ES-I3 (cell line): ENCODE data around the gene MAP4K4.

ENCODE experiments used
- H3K36me3 ChIP-seq: 2 replicates; pipeline ENCODE4 v1.6.1; 2013; ENCODE audit warnings: mild to moderate bottlenecking, low read length, control low read depth, moderate library complexity; ENCODE audit not compliant: insufficient read depth
- H3K4me1 ChIP-seq: 2 replicates; pipeline ENCODE4 v1.6.1; 2013; ENCODE audit warnings: mild to moderate bottlenecking, control low read depth, low read length; ENCODE audit not compliant: insufficient read depth
- H3K9ac ChIP-seq: 2 replicates; pipeline ENCODE4 v1.6.1; 2013; ENCODE audit warnings: low read depth, mild to moderate bottlenecking, low read length, moderate library complexity
- H3K9me3 ChIP-seq: 2 replicates; pipeline ENCODE4 v1.6.1; 2013; ENCODE audit warnings: mild to moderate bottlenecking, low read length, moderate library complexity; ENCODE audit not compliant: control insufficient read depth, insufficient read depth

Gene MAP4K4

DNA sequence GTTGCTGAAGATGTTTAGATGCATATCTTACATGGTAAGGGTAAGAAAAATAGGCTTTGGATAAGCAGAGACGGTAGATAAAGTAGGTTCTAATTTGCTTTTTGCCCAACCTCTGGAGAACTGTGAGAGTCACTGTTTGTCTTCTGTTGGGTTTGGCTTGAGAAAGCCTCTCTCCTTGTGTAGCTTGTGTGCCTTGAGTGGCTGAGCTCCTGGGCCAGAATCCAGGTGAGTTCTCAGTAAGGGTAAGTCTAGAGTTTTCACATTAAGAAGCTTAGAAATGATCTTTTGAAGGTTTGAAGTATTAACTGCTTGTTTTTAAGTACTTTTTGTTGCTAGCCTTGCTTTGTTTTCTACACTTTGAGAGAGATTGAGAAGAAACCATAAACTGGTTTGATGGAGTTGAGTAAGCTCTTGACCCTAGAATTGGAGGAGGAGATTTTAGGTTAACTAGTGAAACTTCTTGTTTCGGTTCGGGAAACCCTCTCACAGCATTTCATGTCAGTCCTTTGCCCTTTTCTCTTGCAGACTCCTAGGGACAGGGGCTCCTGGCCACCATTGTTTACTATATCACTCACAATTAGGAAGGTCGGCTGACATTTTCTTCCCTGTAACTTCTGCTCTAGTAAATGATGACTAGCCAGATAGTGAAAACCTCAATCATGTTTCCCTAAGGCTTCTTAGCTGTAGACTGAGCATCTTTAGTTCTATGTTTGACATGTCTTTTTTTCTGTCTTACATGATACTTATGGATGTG, 26.0 kb downstream of the MAP4K4 start:
- Histone ChIP-seq H3K4me1 (peaks cover 6% of the 10 kb centered on the region; the same call in 1 of the 2 replicates), H3K36me3 (no peaks in the 10 kb centered on the region), H3K9ac (no peak overlapping the region), H3K9me3 (no peaks in the 10 kb centered on the region)

DNA sequence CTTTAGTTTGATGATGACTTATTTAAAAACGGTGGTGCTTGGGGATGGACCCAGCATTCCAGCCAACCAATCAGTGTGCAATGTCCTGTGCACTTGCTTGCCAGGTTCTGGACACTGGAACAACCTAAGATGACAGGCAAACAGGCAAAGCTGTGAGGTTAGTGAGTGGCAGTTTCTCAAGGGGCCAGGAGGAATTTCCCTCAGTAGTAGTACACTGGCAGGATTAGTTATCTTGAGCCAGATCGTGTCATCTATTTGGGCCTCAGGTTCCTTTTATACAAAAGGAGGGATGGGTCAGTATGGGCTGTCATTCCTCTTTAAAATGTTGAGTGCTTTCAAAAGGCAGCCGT, 26.6 kb downstream of the MAP4K4 start:
- peaks cover 6% of the 10 kb centered on the region; the same call in 1 of the 2 replicates for H3K4me1 ChIP-seq
- H3K9ac ChIP-seq = no peak overlapping the region
- no peaks in the 10 kb centered on the region for H3K9me3 ChIP-seq
- no peaks in the 10 kb centered on the region for H3K36me3 ChIP-seq

DNA sequence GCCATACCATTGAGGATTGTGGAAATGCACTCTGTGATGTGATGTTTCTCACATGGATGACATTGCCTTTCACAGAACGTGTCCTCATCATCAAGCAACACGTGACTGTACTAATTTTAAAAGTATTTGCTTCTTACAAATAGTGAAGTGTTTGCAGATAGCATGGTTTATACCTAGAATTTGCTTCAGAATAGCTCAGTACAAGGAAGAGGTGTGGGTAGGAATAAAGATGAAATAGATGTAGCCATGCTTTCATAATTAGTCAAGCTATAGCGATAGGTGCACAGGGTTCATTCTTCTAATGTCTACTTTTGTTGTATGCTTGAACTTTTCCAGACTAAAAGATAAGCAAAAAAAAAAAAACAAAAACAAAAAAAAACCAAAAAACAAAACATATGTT, 27.5 kb downstream of the MAP4K4 start:
- Histone ChIP-seq H3K4me1 (peaks cover 6% of the 10 kb centered on the region; the same call in 1 of the 2 replicates), H3K36me3 (no peaks in the 10 kb centered on the region), H3K9me3 (no peaks in the 10 kb centered on the region), H3K9ac (no peak overlapping the region)

DNA sequence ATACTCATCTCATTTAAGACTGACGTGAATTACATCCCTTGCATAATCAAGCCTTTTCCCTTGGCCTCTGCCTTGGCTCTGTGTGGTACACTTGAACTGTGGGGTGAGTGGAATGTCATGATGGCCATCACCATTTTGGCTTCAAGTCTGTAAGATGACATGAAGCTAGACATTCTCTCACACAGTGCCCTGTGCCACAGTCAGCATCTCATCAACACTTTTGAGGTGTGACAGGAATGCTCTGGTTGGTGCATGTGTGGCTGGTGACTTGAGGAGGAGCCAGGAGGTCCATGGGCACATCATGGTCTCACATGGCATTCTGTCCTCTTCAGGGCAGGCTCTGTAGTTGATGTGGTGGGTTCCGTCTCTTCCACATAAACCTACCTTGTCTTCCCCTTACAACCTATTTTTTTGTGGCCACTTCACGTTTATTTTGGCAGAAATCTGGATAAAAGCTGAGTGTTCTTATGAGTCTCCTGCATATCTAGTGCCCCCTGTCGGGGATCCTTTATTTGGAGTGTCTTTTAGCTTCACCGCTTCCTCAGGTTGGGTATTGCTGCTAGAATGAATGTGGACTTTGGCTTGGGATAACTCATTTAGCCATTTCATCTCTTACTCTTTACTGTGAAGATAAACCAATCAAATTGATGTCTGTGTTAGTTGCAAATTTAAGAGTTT, 28.1 kb downstream of the MAP4K4 start:
- H3K36me3 ChIP-seq = no peaks in the 10 kb centered on the region
- peaks cover 6% of the 10 kb centered on the region; the same call in 1 of the 2 replicates for H3K4me1 ChIP-seq
- H3K9me3 ChIP-seq = no peaks in the 10 kb centered on the region
- no peak overlapping the region for H3K9ac ChIP-seq

DNA sequence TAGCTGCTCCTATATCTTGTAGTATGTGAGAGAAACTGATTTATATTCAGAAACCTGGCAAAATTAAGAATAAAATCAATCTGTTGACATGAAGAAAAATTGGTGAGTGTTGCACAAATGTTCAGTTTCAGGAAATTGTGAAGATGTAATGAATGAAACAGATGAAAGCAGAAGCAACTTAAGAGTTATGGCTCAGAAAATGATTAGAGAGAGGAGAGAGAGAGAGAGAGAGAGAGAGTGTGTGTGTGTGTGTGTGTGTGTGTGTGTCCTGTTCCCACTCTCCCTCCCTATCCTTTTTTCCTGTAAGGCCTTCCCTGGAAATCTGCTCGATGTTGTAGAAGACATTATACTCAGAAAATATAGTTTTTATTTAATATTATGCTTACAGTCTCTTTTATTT, 31.4 kb downstream of the MAP4K4 start:
- Histone ChIP-seq H3K9me3 (no peaks in the 10 kb centered on the region), H3K36me3 (no peaks in the 10 kb centered on the region), H3K4me1 (peaks cover 20% of the 10 kb centered on the region; the same call in 1 of the 2 replicates), H3K9ac (no peak overlapping the region)

DNA sequence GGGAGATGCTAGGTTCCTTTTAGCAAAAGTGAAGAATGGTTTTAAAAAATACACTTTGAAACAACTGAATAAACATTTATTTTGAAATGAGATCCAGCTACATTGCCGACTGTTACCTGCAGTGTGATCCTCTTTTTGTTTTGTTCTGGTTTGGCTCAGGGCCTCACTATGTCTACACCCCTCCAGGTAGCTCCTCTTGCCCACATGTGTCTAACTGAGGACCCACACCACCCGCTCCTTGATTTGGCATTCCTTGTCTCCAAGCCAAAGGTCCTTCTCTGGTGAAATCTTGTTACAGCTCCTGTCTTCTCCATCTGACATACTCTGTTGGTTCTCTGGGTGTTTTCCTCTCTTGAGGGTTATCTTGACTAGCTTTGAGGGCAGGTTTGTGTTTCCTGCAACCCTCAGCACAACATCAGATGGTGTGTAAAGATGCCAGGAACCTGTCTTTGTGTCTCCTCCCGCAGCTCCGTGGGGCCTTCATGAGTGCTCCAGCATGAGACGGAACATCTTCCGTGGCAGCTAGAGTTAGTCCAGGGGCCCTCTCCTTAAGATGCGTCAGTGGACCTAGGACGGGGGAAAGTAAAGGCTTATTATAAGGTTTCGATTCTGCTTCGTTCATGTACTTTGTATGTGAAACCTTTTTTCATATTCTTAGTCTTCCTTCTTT, 32.1 kb downstream of the MAP4K4 start:
- Histone ChIP-seq H3K4me1 (peaks cover 21% of the 10 kb centered on the region; the same call in 1 of the 2 replicates), H3K36me3 (no peaks in the 10 kb centered on the region), H3K9ac (no peak overlapping the region), H3K9me3 (no peaks in the 10 kb centered on the region)

DNA sequence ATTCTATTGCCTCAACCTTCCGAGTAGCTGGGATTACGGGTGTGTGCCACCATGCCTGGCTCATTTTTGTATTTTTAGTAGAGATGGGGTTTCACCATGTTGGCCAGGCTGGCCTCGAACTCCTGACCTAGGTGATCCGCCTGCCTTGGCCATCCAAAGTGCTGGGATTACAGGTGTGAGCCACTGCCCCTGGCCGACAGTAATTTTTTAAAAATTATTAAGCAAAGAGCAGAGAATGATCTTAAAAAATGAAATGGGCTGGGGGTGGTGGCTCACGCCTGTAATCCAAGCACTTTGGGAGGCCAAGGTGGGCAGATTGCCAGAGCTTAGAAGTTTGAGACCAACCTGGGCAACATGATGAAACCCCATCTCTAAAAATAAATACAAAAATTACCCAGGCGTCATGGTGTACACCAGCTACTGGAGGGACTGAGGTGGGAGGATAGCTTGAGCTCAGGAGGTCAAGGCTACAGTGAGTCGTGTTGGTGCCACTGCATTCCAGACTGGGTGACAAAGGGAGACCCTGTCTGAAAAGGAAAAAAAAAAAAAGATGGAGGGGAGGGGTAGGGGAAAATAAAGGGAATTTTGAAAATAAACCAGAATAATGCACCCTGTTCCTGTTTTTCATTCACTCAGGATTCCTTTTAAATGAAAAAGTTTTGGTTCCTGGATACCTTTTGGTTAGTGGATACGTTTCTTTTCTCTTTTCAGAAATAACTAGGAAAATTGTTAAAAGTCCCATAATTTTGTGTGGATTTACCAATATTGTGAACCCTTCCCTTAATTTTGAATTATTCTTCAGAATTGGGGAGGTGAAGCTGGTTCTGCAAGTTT, 33.9 kb downstream of the MAP4K4 start:
- Histone ChIP-seq H3K9ac (no peak overlapping the region), H3K36me3 (no peaks in the 10 kb centered on the region), H3K4me1 (peaks cover 17% of the 10 kb centered on the region; the same call in 1 of the 2 replicates), H3K9me3 (no peaks in the 10 kb centered on the region)

DNA sequence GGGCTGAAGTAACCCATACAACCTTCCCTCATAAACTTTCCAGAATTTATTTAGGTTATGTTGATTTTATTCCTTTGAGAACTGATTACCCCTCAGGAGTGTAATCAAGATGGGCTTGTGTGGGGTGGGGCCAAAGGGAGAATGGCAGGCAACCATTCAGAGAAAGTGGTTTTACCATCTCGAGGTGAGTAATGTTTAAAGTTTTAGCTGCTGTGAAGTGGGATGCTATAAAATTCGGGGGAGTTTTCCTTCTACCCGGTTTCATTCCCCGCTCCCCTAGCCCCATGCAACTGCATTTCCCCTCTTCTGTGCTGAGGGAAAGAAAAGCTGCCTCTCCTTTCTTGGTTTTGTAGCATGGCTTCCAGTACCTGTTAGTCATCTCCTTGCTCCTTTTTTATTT, 34.7 kb downstream of the MAP4K4 start:
- Histone ChIP-seq H3K9me3 (no peaks in the 10 kb centered on the region), H3K4me1 (peaks cover 17% of the 10 kb centered on the region; the same call in 1 of the 2 replicates), H3K36me3 (no peaks in the 10 kb centered on the region), H3K9ac (no peak overlapping the region)

DNA sequence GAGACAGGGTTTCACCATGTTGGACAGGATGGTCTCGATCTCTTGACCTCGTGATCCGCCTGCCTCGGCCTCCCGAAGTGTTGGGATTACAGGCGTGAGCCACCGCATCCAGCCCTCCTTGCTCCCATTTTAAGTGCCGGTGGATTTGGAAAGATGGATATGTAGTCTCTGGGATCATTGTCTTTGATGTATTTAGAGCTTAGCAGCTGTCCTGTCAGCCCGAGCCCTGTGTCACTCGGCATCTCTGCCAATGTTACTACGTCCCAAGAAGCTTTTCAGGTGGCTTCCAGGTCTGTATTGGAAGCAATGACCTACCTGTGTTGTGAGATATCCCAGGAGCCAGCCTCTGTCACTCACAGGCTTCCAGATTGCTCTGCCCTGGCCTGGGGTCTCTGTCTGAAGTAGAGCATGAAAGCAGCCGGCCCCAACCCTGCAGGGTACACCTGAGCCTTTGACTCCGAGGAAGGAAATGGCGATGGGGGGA, 35.3 kb downstream of the MAP4K4 start:
- Histone ChIP-seq H3K9me3 (no peaks in the 10 kb centered on the region), H3K36me3 (no peaks in the 10 kb centered on the region), H3K9ac (no peak overlapping the region), H3K4me1 (peaks cover 17% of the 10 kb centered on the region; the same call in 1 of the 2 replicates)

DNA sequence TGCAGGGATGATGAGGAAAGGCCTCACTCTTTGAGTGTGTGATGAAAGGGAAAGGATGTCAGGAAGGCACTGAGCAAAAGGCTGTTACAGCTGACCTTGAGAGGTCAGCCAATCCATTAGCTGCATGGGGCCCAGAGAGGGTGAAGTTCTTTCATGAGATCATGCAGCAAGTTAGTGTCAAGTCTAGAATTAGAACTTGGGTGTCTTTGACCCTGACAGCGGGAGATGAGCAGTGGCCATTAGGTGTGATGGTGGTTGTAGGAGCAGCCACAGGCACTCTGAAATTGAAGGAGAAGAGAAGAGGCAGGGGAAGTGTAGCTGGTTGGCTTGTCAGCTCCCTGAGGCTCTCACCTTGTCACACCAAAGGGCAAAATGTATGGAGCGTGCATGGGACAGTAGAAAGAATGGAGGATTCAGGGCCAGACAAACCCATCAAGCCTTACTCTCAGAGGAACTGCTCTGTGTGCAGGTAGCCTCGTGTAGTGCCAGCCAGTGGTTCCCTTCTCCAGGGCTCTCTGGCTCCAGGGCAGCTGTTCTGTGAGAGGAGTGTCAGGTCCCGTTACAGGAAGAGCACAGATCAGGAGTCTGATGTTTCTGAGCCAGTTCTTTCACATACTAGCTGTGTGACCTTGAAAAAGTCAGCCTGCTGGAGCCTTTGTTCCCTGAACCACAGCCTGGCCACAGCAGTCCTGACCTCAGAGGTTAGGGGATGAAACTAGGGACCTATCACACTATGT, 35.9 kb downstream of the MAP4K4 start:
- Histone ChIP-seq H3K4me1 (peaks cover 17% of the 10 kb centered on the region; the same call in 1 of the 2 replicates), H3K9ac (no peak overlapping the region), H3K36me3 (no peaks in the 10 kb centered on the region), H3K9me3 (no peaks in the 10 kb centered on the region)

DNA sequence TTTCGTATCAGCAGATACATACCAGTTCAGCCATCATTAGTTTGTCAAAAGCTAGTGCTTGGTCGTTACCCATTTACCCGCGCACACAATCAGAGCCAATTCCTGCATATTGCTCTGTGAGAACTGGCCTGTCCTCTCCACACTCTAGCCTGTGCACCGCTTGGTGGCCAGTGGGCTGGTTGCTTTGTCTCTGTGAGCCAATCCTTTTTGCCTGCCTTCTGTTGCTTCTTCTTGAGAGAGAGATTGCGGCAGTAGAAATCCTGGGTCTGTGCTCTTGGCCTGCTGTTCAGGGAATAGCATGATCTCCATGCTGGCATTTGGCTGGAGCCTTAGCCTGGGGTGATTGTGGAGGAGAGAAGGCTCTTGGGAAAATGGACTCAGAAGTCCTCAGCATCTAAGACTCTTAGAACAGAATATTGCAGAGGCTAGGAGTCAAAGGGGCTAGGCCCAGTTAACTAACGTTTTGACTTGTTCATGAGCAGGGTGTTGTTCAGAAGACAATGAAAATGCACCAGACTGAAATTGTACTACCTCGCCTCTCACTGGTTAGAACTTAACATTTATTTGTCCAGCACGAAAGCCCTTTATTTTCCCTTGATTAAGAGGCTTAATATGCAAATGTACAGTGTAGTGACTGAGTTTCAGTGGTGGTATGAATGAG, 37.1 kb downstream of the MAP4K4 start:
- Histone ChIP-seq H3K36me3 (no peaks in the 10 kb centered on the region), H3K4me1 (peaks cover 17% of the 10 kb centered on the region; the same call in 1 of the 2 replicates), H3K9me3 (no peaks in the 10 kb centered on the region), H3K9ac (no peak overlapping the region)

DNA sequence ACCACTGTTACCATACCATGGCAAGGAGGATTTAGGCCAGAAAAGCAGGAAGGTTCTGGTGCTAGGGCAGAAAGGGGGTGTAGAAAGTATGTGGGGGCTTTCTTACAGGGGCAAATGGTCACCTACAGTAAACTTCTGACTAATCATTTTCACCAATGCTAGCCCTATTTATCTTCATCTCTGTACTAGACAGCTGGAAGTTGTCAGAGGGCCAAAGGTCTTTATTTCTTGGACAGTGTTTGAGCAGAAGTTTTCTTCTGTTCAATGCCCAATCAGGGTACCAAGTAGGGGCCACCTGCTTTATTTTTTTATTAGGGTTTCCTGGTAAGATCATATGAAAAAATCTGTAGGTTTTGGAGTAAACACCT, 37.6 kb downstream of the MAP4K4 start:
- no peak overlapping the region for H3K9ac ChIP-seq
- H3K9me3 ChIP-seq = no peaks in the 10 kb centered on the region
- peaks cover 17% of the 10 kb centered on the region; the same call in 1 of the 2 replicates for H3K4me1 ChIP-seq
- H3K36me3 ChIP-seq = no peaks in the 10 kb centered on the region

DNA sequence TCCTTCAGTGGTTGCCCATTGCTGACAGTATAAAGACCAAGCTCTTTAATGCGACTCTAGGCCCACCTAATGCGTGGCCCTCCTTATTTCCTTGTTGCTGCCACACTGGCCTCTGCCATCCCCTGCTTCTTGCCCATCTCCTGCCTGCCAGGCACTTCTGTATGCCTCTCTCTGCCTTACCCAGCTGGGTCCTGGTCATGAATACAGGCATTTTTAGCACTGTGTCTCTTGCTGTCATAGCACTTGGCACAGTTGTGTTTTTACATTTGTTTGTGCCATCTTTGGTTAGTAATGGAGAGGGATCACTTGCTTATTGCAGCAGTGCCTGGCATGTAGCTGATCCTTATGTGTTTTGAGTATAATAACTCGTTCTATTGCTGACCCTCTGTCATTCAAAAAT, 38.7 kb downstream of the MAP4K4 start:
- Histone ChIP-seq H3K9ac (no peak overlapping the region), H3K36me3 (no peaks in the 10 kb centered on the region), H3K9me3 (no peaks in the 10 kb centered on the region), H3K4me1 (peaks cover 21% of the 10 kb centered on the region; the same call in 1 of the 2 replicates)
